Suprapubic skin (tissue), 4 donors: ENCODE results near the gene RAPGEF4.

ENCODE experiments used
- POLR2A ChIP-seq, 2 donors: fragments of 450-650 bp; IDR thresholded peaks; one replicate each; pipeline ENCODE4 v1.6.1; 2017; ENCODE audit warnings: antibody characterized with exemption in 2 of 2, mild to moderate bottlenecking in 2 of 2, moderate library complexity in 2 of 2
- POLR2AphosphoS5 ChIP-seq, 3 donors: sonication (generic); formaldehyde crosslinking; IDR thresholded peaks; one replicate each; pipeline ENCODE4 v1.6.1; 2017; ENCODE audit warnings: antibody characterized with exemption in 3 of 3
- TF ChIP-seq, protein P1 (sequence below), 2 donors: fragments of 200-600 bp in 1 of 2; fragments of 450-650 bp in 1 of 2; sonication (generic) in 1 of 2; IDR thresholded peaks; one replicate each; pipeline ENCODE4 v1.5.1; 2016 to 2019; ENCODE audit warnings: antibody characterized with exemption in 2 of 2, mild to moderate bottlenecking in 1 of 2, moderate library complexity in 1 of 2

DNA sequence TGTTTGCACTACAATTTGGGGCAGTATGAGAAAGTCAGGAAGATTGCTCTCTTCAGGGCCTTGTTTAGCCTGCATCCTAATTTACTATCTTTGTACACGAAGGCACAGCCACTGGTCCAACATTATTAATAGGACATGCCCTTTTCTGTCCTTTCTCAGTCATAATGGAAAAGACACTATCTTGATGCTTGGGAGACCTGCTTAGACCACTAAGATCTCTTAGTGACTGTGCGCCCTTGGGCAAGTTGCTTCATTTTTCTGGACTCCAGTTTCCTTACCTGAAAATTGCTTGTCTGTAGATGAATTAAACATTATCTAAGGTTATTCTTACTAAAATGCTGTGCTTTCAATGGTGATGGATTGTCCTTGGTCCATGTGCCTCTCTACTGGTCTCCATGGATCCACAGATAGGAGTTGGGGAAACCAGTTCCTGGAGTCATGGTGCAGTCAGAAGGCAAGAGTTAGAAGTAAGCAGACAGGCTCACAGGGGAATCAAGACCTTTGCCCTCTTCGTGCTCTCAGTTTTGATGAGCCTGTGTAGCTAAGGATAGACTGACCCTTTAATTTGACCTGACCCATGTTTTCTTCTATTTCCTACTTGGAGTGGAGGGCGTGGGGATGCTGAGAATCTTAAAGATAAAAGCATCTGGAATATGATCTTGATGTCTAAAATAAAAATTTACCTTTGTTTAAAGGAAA lies 114.0 kb downstream of the RAPGEF4 start:
- TF ChIP-seq, protein P1, sequence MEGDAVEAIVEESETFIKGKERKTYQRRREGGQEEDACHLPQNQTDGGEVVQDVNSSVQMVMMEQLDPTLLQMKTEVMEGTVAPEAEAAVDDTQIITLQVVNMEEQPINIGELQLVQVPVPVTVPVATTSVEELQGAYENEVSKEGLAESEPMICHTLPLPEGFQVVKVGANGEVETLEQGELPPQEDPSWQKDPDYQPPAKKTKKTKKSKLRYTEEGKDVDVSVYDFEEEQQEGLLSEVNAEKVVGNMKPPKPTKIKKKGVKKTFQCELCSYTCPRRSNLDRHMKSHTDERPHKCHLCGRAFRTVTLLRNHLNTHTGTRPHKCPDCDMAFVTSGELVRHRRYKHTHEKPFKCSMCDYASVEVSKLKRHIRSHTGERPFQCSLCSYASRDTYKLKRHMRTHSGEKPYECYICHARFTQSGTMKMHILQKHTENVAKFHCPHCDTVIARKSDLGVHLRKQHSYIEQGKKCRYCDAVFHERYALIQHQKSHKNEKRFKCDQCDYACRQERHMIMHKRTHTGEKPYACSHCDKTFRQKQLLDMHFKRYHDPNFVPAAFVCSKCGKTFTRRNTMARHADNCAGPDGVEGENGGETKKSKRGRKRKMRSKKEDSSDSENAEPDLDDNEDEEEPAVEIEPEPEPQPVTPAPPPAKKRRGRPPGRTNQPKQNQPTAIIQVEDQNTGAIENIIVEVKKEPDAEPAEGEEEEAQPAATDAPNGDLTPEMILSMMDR (IDR thresholded peaks at IDR 0.05) = no peak
- TF ChIP-seq POLR2A (IDR thresholded peaks at IDR 0.05) (no peak), POLR2AphosphoS5 (IDR thresholded peaks at IDR 0.05) (no peak)
